Activated CD4-positive, alpha-beta T cell treated with anti-CD3 and anti-CD28 coated beads, Interleukin-2, amount 50 U/mL, for 48 hours (primary cell): ENCODE measurements around the gene U2SURP.

Experiments
- DNase-seq, 2 experiments: peaks; one replicate each; pipeline ENCODE4 v3.0.0-alpha.2; 2020

Gene U2SURP

GRCh38 chr3:143105170-143105569, 103.8 kb downstream of the U2SURP start:
- DNase-seq, result no peak

DNA sequence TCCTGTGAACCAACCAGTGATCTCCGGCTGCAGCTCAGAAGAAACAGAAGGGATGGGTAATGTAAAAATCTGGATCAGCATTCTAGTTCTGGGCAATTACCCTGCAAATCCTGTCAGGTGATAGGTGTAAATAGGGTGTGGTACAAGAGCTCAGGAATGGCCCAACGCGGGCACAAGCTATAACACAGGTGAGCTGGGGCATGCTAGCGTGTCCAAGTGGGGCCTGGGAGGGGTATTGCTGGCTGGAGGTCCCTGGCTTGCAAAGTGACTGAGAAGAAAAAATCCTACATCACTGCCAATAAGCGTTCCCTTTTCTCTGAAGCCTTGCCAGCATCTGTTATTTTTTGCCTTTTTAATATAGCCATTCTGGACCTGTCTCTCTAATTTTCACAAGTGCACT, 108.5 kb downstream of the U2SURP start:
- DNase-seq, result no peak
